ENCODE data around the gene ZKSCAN7.

ZKSCAN7 gene

DNA sequence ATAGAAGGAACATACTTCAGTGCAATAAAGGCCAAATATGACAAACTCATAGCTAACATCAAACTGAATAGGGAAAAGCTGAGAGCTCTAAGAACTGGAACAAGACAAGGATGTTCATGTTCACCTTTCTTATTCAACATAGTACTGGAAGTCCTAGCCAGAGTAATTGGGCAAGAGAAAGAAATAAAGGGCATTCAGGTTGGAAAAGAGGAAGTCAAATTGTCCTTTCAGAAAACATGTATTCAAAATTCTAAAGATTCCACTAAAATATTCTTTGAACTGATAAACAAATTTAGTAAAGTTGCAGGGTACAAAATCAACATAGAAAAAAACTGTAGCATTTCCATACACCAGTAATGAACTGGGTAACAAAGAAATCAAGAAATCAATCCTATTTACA lies 57.7 kb downstream of the ZKSCAN7 start:
- H3K4me3 ChIP-seq (ENCODE audit: low read length), result no peak overlapping the region
- TF ChIP-seq, protein P1, sequence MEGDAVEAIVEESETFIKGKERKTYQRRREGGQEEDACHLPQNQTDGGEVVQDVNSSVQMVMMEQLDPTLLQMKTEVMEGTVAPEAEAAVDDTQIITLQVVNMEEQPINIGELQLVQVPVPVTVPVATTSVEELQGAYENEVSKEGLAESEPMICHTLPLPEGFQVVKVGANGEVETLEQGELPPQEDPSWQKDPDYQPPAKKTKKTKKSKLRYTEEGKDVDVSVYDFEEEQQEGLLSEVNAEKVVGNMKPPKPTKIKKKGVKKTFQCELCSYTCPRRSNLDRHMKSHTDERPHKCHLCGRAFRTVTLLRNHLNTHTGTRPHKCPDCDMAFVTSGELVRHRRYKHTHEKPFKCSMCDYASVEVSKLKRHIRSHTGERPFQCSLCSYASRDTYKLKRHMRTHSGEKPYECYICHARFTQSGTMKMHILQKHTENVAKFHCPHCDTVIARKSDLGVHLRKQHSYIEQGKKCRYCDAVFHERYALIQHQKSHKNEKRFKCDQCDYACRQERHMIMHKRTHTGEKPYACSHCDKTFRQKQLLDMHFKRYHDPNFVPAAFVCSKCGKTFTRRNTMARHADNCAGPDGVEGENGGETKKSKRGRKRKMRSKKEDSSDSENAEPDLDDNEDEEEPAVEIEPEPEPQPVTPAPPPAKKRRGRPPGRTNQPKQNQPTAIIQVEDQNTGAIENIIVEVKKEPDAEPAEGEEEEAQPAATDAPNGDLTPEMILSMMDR (conservative IDR thresholded peaks at IDR 0.05; ENCODE audit: low read depth, low read length), result no peak
- DNase-seq (ENCODE audit: low read depth), result no peak

Data from retinal pigment epithelial cell (primary cell).